ENCODE measurements around the gene SLC25A21.
A peak's percentile ranks its signal among the peaks of the same experiment; 100 is the strongest.

SLC25A21 gene

GRCh38 chr14:36683083-36683724, 489.2 kb downstream of the SLC25A21 start:
- DNase-seq, result no peak

GRCh38 chr14:36682338-36682737, 490.1 kb downstream of the SLC25A21 start:
- DNase-seq, result no peak

DNA sequence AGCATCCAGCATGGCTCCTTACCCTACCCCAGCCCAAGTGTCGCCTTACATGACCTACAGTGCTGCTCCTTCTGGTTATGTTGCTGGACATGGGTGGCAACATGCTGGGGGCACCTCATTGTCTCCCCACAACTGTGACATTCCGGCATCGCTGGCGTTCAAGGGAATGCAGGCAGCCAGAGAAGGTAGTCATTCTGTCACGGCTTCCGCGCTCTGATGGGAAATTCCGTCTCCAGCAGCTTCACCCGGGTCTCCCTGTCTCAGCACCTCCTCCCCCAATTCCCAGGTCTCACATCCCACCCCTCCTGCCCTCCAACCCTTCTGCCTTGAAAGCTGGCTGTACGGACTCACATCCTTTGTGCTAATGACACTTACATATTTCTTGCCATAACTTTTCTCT, 496.2 kb downstream of the SLC25A21 start:
- no peak for DNase-seq

GRCh38 chr14:36675581-36675980, 496.8 kb downstream of the SLC25A21 start:
- DNase-seq, result no peak

- no peak for DNase-seq
These were observed 497.7 kb downstream of the SLC25A21 start for GRCh38 chr14:36674659-36675058.

DNA sequence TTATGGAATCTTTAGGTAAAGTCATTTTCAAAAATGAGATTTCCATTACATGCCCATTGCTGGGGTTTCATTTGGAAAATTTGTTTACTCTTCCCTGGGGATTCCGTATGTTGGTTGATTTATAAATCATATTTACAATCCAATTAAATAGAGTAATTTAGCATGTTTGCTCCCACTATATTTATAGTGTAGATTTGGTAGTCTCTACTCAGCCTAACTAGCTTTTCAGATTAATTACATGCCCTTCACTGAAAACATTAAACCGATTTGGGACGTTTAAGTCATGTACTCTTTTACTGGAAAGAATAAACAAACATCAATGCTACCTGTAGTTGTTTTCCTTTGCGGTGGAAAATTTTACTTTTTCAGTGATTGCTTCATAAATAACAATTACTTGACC, 500.3 kb downstream of the SLC25A21 start:
- peak; percentile 72 for DNase-seq

DNA sequence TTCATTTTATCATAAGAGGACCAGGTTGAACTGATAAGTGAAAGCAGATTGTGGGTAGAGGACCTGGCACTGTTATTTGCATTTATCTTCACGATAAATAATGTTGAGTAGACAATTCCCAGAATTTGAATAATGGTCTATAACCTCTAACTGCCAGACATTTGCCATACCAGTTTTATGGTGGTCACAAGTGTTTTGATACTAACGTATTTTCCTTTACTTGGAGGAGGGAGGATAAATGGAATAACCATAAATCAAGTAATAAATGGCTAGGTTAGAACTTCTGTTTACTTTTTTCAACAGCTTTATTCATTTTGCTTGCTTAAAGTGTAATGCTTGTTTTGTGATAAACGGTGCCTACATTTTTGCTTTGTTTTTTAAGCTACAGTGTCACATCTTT, 501.3 kb downstream of the SLC25A21 start:
- peak; percentile 65 for DNase-seq

DNA sequence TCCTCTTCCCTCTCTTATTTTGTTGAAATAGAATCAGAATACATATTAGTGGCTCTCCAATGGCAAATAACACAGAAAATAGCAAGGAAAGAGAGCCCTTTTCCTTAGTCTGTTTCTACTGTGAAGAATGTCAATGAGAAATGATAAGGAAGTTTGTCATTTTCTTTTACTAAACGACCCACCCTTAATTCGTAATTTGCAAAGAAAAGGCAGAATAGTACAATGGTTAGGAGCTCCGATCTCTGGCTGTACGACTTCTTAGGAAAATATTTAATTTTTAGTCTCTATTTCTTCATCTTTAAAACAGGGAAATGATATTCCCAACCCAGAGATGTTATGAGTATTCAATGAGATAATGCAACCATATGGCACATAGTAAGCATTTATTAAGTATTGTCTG, 504.7 kb downstream of the SLC25A21 start:
- no peak for DNase-seq

- no peak for DNase-seq
These were observed 505.8 kb downstream of the SLC25A21 start for GRCh38 chr14:36666416-36667206.

DNA sequence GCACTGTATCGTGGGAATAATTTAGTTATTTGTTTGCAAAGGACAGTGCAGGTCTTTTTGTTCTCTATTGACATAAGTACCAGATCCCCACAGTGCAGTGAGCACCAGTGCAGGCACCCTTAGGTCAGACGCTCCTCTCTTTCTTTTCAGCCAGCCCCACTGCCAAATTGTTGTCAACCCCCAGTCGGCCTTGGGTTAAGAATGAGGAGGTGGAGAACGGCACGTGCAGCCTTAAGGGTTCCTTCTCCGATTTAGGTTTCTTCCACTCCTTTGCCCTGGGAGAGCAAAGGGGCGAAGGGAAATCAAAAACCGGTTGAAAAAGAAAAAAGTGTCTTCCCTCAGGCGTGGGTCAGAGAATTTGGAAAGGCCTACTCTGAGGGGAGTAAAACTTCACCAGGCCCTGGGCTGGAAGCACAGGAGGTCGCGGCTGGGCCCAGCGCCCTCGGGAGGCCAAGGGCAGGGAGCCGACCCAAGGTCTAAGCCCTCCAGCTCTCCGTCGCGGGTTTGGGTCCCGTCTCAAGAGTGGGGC, 506.5 kb downstream of the SLC25A21 start:
- no peak for DNase-seq

DNA sequence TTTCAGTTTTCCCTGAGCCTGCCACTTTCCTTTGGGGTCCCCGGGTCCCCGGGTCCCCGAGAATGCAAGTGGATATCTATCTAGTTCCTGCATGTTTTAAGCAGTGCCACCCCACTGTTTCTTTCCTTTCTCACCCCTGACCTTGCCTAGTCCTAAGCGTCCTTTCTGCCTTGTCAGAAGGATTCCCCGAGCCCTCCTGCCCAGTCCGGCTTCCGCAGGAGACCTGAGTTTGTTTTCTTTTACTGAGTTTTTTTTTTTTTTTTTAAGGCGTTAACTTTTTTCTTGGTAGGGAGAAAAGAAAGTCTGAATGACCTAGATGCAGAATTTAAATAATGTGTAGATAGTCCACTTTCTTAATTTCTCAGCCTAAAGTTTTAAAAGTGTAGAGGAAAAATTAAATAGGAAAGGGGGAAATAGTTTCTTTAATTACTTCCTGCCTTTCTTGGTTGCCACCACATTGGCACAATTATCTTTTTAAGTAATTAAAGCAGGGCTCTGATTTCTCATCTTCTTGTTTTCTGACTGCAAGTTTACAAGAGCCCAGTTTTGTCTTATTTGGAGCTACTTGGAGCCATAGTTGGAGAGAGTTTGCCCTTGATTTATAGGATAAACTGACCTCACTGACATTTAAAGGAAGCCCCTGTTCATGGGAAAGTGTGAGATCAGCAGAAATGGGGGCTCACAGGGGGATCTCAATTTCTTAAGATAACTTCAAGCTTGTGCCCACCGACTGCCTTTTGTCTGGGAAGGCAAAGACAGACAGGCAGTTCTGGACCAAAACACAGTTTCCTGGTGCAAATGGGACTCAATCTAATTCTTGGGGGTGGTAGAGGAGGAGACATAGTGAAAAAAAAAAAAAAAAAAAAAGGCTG, 507.8 kb downstream of the SLC25A21 start:
- no peak for DNase-seq

DNA sequence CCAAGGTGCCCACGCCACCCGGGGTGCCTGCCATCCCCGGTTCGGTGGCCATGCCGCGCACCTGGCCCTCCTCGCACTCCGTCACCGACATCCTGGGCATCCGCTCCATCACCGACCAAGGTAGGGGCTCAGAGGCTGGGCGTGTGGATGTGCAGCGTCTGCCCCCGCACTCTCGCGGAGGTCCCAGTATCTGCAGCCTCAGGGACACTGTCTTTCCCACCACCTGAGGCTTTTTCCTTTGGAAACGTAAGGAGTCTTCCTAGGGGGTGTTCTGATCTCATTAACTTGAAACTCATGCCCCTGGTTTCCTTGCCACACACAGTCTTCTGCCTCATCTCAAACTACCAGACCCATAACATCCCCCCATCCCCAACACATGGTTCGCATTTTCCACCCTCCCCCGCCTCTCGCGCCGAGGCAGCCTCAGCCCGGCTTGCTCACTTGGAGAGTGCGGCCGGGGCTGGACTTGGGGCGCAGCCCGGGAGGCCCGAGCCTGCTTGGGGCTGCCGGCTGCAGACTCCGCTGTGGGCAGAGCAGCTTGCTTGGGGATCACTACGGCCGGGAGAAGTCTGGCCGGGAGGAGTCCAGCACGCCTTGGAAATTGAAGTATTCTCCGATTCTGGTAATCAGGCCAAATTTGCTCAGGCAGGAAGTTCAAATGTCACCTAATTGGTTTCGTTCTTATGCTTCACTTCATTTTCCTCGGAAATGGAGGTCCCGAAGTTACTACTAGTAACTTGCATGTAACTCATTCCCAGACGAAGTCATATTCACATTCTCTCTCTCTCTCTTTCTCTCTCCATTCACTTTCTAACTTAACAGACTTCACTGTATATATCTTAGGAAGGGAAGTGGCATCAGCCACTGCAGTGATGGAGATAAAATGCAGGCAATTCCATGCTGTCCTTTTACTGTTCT, 508.7 kb downstream of the SLC25A21 start:
- peak; percentile 18 for DNase-seq

- DNase-seq, result peak; percentile 59
These were observed 509.6 kb downstream of the SLC25A21 start for GRCh38 chr14:36662543-36663403.

DNA sequence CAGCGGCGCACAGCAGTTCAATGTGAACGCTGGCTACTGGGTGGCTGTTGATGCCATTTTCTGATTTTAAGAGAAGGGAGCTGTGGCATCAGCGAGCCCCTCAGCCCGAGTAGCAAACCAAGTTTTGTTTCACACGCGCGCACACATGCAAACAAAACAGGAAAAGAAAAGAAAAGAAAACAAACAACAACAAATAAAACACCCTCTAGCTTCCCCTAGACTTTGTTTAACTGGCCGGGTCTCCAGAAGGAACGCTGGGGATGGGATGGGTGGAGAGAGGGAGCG, 510.2 kb downstream of the SLC25A21 start:
- no peak for DNase-seq

DNA sequence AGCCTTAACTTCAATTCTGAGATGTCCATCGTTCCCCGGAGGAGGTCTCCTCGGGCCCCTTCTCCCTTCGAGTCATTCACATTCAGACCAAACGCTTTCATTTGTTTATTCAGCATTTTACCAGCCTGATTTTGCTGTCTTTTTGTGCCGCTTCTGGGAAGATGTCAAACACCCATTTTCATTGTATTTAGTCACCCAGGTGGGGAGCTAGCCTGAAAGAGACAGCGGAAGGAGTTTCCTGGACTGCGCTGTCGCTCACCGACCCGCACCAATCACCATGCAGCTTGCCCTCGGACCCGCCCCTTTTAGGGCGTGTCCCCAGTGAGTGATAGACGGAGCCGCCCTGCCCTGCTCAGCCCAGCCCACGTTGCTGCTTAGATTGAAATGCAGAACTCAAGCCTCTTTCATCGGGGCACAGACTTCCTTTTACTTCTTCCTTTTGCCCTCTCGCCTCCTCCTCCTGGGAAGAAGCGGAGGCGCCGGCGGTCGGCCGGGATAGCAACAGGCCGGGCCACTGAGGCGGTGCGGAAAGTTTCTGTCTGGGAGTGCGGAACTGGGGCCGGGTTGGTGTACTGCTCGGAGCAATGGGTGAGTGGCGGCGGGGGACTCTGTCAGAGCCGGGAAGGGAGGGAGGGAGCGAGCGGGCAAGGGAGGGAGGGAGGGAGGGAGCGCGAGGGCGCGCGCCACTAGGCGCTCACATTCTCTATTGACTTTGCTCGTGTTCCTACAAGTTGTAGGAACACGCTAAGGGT, 510.7 kb downstream of the SLC25A21 start, which contains the start of gene PAX9:
PAX9 (plus strand) TSS at position 355 of the 752 bp plus-strand sequence; CDS start at position 585, 230 bp downstream.
- DNase-seq, result peak; percentile 93

- peak; percentile 76 for DNase-seq
These were observed 511.5 kb downstream of the SLC25A21 start for GRCh38 chr14:36660736-36661505.

GRCh38 chr14:36659822-36660735, 512.3 kb downstream of the SLC25A21 start:
- no peak for DNase-seq

DNA sequence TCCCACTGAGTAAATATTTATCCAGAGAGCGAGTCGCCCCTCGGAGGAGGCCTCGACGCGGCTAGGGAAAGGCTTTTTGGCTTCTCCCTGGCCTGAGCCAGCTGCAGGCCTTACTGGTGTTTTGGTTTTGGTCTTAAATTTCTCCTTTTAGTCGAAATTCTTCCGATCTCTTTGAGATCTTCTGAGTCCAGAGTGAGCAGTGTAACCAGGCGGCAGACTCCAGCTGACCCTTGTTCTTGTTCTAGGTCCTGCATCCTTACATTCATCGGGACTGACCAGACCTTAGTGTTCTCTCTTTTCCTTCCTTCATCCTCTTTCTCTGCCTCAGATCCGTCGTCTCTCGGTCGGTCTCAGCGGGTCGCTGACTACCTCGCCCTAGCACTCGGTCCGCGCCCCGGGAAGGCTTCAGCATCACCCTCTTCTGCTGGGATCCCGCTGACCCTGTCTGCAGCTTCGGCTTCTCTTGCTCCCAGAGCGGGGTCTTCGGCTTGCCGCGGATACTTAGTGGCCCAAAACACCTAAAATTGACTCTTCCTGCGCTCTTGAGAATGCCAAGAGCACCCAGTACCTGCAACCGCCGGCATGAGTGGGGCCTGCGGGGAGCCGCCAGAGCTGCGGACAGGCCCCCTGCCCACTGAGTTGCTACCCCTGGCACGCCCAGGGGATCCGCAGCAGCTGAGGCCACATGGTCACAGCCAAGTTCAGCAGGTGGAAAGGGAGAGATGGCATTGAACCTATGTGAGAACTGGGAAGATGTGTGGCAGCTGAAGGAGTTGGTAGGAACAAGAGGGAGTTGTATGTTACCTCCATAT, 513.2 kb downstream of the SLC25A21 start:
- no peak for DNase-seq

All from NCI-H1105 treated with DMSO at 0.1 percent for 48 hours (cell line).